ENCODE results near the gene TNFRSF12A. TPM values are rescaled to one million over a fixed set of nuclear protein-coding genes. Genes with fewer than 3 reads are reported as not detected.

Gene TNFRSF12A
- total and polyA plus RNA-seq, 2 of the 13 experiments (the other 11 are each of a cell fraction or from before 2014, with no cell fraction given) = 61.9 to 66.0 TPM

DNA sequence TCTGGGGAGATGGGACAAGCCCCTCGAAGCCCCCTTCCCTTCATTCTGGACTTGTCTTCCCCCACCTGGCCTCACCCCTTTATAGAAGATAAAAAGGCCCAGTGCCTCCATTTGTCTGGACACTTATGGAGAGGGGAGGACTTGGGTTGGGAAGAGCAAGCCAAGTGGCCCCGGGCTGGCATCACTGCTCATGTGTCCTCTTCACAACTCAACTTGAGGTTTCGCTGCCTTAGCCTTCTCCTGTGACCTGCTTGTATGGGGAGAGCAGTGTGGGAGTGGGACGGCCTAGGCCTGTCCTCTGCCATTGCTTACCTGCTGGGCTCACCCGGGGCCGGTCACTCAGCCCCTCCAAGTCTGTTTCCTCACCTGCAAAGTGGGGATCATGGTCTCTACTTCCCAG, 49.6 kb upstream of the TNFRSF12A start (continued):
- TF ChIP-seq RNF2 (conservative IDR thresholded peaks at IDR 0.05; ENCODE audit: low read depth) = no peak
- no peak for TF ChIP-seq ZNF775 (CRISPR knock-in tag; IDR thresholded peaks at IDR 0.05; ENCODE audit: borderline replicate concordance)

DNA sequence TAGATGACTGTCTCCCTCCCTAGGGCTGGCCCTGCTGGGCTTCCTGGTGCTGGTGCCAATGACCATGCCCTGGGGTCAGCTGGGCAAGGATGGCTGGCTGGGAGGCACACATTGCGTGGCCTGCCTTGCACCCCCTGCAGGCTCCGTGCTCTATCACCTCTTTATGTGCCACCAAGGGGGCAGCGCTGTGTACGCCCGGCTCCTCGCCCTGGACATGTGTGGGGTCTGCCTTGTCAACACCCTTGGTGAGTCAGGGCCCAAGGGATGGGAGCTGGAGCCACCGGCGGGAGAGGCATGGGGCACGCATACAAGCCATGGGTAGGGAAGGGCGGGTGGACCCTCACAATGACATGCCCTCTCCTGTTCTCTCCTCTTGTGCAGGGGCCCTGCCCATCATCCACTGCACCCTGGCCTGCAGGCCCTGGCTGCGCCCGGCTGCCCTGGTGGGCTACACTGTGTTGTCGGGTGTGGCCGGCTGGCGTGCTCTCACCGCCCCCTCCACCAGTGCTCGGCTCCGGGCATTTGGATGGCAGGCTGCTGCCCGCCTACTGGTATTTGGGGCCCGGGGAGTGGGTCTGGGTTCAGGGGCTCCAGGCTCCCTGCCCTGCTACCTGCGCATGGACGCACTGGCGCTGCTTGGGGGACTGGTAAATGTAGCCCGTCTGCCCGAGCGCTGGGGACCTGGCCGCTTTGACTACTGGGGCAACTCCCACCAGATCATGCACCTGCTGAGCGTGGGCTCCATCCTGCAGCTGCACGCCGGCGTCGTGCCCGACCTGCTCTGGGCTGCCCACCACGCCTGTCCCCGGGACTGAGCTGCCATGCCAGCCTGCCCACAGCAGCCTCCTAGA, 48.8 kb upstream of the TNFRSF12A start:
- DNase-seq (ENCODE audit: low spot score) (no peak), ATAC-seq (no peak), FAIRE-seq (no peak)
- no peaks in the 10 kb centered on the region for H3K9me3 ChIP-seq (ENCODE audit: low read length)
- peak overlapping the region; percentile 86 for H3K4me2 ChIP-seq (ENCODE audit: low read depth, low read length)
- H3K27ac ChIP-seq (ENCODE audit: extremely low read length, insufficient read depth, low read length) = no peak overlapping the region
- BruUV-seq (replicated peaks) = no TSS peak
- H3K4me3 ChIP-seq (replicated peaks in 1 of 3; ENCODE audit: insufficient read depth in 1 of 3, low read depth in 2 of 3, low read length in 3 of 3) = peak overlapping the region in 1 of 3 experiments; percentile 91; a peak in 1 of 6 replicates
- in situ Hi-C loops (cut with HindIII; ENCODE audit: extremely low pct_ligation_motif_present, low pct_unique_long_range_greater_than_20kb) = no loop called here
- peaks cover 8% of the 10 kb centered on the region for H3K79me2 ChIP-seq (ENCODE audit: insufficient read depth, low read length)
- ChIA-PET CTCF (ENCODE audit: low intra/inter-chr PET ratio, low total read pairs) (interaction anchor here (1.2 kb wide), 1 partner anchor 10 kb away, joined by 3 read pairs; no protein-coding TSS in a partner anchor), POLR2A (interaction anchor here (1.9 kb wide), 1 partner anchor 9 kb away, joined by 10 read pairs; the partner anchor contains the start of gene PKMYT1)
- H4K20me1 ChIP-seq (ENCODE audit: insufficient read depth, low read length) = no peaks in the 10 kb centered on the region
- peaks cover 17% of the 10 kb centered on the region for H3K4me1 ChIP-seq (ENCODE audit: insufficient read depth, low read length)
- H3K36me3 ChIP-seq (replicated peaks in 1 of 2; ENCODE audit: control insufficient read depth in 1 of 2, insufficient read depth in 2 of 2, low read length in 2 of 2) = peaks cover 2 to 15% of the 10 kb centered on the region in 2 experiments; a peak in 3 of 5 replicates
- H3K9ac ChIP-seq (ENCODE audit: insufficient read depth, low read depth, low read length) = peak overlapping the region; percentile 80; the same call in 1 of the 2 replicates
- no peaks in the 10 kb centered on the region; a peak in 1 of 5 replicates for H3K27me3 ChIP-seq (ENCODE audit: control insufficient read depth in 1 of 2, insufficient read depth in 2 of 2, low read length in 2 of 2)
- no peak overlapping the region for H2AFZ ChIP-seq (ENCODE audit: low read length)
- intact Hi-C loops (cut with micrococcal nuclease; ENCODE audit: unreplicated experiment) = no loop called here
- 97% methylated on average over 10 of the region's 35 CpGs for WGBS (ENCODE audit: low lambda C conversion rate)
- peak; percentile 87 for TF ChIP-seq AGO2 (optimal IDR thresholded peaks at IDR 0.05; ENCODE audit: low read depth, low read length)
- TF ChIP-seq RBFOX2 (IDR thresholded peaks at IDR 0.05; ENCODE audit: low read depth, low read length) = peak; percentile 76
- TF ChIP-seq, protein P1, sequence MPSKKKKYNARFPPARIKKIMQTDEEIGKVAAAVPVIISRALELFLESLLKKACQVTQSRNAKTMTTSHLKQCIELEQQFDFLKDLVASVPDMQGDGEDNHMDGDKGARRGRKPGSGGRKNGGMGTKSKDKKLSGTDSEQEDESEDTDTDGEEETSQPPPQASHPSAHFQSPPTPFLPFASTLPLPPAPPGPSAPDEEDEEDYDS (CRISPR knock-in tag; IDR thresholded peaks at IDR 0.05) = no peak
- TF ChIP-seq FOXK1 (CRISPR knock-in tag; IDR thresholded peaks at IDR 0.05; ENCODE audit: borderline replicate concordance, low read depth) = no peak
- TF ChIP-seq ZFP37 (CRISPR knock-in tag; IDR thresholded peaks at IDR 0.05; ENCODE audit: borderline replicate concordance) = no peak
- TF ChIP-seq AGO1 (IDR thresholded peaks at IDR 0.05; ENCODE audit: low read depth, low read length, poor library complexity, severe bottlenecking) = peak; percentile 14
- TF ChIP-seq CHD2 (IDR thresholded peaks at IDR 0.05; ENCODE audit: low read depth, low read length) = no peak
- no peak for TF ChIP-seq NR2F1 (CRISPR knock-in tag; IDR thresholded peaks at IDR 0.05)
- no peak for TF ChIP-seq ZNF460 (CRISPR knock-in tag; IDR thresholded peaks at IDR 0.05; ENCODE audit: borderline replicate concordance)
- TF ChIP-seq ISX (CRISPR knock-in tag; conservative IDR thresholded peaks at IDR 0.05) = no peak
- TF ChIP-seq ZBTB42 (CRISPR knock-in tag; IDR thresholded peaks at IDR 0.05) = no peak
- TF ChIP-seq, protein P2, sequence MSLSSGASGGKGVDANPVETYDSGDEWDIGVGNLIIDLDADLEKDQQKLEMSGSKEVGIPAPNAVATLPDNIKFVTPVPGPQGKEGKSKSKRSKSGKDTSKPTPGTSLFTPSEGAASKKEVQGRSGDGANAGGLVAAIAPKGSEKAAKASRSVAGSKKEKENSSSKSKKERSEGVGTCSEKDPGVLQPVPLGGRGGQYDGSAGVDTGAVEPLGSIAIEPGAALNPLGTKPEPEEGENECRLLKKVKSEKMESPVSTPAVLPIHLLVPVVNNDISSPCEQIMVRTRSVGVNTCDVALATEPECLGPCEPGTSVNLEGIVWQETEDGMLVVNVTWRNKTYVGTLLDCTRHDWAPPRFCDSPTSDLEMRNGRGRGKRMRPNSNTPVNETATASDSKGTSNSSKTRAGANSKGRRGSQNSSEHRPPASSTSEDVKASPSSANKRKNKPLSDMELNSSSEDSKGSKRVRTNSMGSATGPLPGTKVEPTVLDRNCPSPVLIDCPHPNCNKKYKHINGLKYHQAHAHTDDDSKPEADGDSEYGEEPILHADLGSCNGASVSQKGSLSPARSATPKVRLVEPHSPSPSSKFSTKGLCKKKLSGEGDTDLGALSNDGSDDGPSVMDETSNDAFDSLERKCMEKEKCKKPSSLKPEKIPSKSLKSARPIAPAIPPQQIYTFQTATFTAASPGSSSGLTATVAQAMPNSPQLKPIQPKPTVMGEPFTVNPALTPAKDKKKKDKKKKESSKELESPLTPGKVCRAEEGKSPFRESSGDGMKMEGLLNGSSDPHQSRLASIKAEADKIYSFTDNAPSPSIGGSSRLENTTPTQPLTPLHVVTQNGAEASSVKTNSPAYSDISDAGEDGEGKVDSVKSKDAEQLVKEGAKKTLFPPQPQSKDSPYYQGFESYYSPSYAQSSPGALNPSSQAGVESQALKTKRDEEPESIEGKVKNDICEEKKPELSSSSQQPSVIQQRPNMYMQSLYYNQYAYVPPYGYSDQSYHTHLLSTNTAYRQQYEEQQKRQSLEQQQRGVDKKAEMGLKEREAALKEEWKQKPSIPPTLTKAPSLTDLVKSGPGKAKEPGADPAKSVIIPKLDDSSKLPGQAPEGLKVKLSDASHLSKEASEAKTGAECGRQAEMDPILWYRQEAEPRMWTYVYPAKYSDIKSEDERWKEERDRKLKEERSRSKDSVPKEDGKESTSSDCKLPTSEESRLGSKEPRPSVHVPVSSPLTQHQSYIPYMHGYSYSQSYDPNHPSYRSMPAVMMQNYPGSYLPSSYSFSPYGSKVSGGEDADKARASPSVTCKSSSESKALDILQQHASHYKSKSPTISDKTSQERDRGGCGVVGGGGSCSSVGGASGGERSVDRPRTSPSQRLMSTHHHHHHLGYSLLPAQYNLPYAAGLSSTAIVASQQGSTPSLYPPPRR (CRISPR knock-in tag; IDR thresholded peaks at IDR 0.05; ENCODE audit: borderline replicate concordance) = no peak
- TF ChIP-seq CBX2 (IDR thresholded peaks at IDR 0.05; ENCODE audit: low read depth, low read length) = no peak
- no peak for TF ChIP-seq CBX2 (CRISPR knock-in tag; IDR thresholded peaks at IDR 0.05; ENCODE audit: low read depth)

Data from HepG2 (cell line).